Osteoblast (primary cell): ENCODE measurements around the gene NOB1. TPM values are rescaled to one million over a fixed set of nuclear protein-coding genes. Genes with fewer than 3 reads are reported as not detected.

Experiments
- DNase-seq: peaks from one replicate; pipeline ENCODE4 v3.0.0; 2011; ENCODE audit warnings: low spot score, mixed read lengths; ENCODE audit not compliant: insufficient read length; ENCODE audit errors: missing footprints
- H2AFZ ChIP-seq: 2 replicates; pipeline ENCODE4 v1.6.0; 2011; ENCODE audit warnings: mild to moderate bottlenecking, low read length
- H3K27ac ChIP-seq: 2 replicates; pipeline ENCODE4 v1.5.1; 2011; ENCODE audit warnings: mild to moderate bottlenecking, low read depth, low read length, moderate library complexity
- H3K27me3 ChIP-seq: 2 replicates; pipeline ENCODE4 v1.6.0; 2012; ENCODE audit warnings: mild to moderate bottlenecking, control low read depth, inconsistent platforms, low read length, moderate library complexity; ENCODE audit not compliant: insufficient read depth
- H3K36me3 ChIP-seq: 2 replicates; pipeline ENCODE4 v1.5.1; 2011; ENCODE audit warnings: mild to moderate bottlenecking, low read length, control low read depth, moderate library complexity; ENCODE audit not compliant: insufficient read depth
- H3K4me1 ChIP-seq: 2 replicates; pipeline ENCODE4 v1.5.1; 2011; ENCODE audit warnings: mild to moderate bottlenecking, low read length, control low read depth, moderate library complexity; ENCODE audit not compliant: insufficient read depth
- H3K4me2 ChIP-seq: 2 replicates; pipeline ENCODE4 v1.6.0; 2011; ENCODE audit warnings: mild to moderate bottlenecking, low read length; ENCODE audit not compliant: insufficient read depth
- H3K4me3 ChIP-seq: fragments of 200-600 bp; sonication (generic); 3 replicates; pipeline ENCODE4 v1.5.1; 2012; ENCODE audit warnings: mild to moderate bottlenecking, low read length, inconsistent platforms; ENCODE audit not compliant: insufficient read depth
- H3K79me2 ChIP-seq: 2 replicates; pipeline ENCODE4 v1.6.0; 2012; ENCODE audit warnings: mild to moderate bottlenecking, low read length, control low read depth, inconsistent platforms; ENCODE audit not compliant: insufficient read depth
- H3K9me3 ChIP-seq: 2 replicates; pipeline ENCODE4 v1.5.1; 2011; ENCODE audit warnings: low read depth, low read length, control low read depth
- H4K20me1 ChIP-seq: 2 replicates; pipeline ENCODE4 v1.6.0; 2012; ENCODE audit warnings: mild to moderate bottlenecking, low read length, control low read depth; ENCODE audit not compliant: insufficient read depth
- total RNA-seq: library from RNA; depleted of rRNA; stranded (reverse); fragments of >200 nt; gene quantifications from 2 replicates; pipeline ENCODE4 v1.2.3, GENCODE V29; 2012
- TF ChIP-seq, protein P1 (sequence below): IDR thresholded peaks from 2 replicates; pipeline ENCODE4 v1.5.1; 2011; ENCODE audit warnings: mild to moderate bottlenecking, low read depth, low read length, moderate library complexity; ENCODE audit errors: extremely low read depth

Gene NOB1
- total RNA-seq, 1 donor = 35.5 TPM

DNA sequence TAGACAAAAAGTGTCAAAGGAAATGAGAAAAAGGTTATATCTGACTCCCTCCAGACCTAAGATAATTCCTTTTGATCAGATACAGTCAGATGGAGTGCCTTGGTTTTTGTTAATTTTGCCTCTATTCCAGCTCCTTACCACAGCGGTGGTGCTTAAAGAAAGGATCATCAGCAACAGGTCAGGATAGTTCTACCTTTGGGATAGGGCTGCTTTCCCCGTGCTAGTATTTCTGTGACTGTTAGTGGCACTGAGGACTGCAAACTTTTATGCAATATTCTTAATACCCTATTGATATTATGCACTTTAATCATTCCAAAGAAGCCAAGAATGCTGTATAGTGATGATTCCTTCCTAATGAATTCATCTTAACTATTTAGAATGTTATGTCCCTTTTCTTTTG is 52.9 kb downstream of the NOB1 start:
- Histone ChIP-seq H3K4me1 (peaks cover 14% of the 10 kb centered on the region), H4K20me1 (no peaks in the 10 kb centered on the region), H2AFZ (no peak overlapping the region), H3K9me3 (no peaks in the 10 kb centered on the region), H3K27me3 (no peaks in the 10 kb centered on the region), H3K27ac (no peak overlapping the region), H3K4me3 (no peak overlapping the region), H3K36me3 (peaks cover 23% of the 10 kb centered on the region), H3K4me2 (no peak overlapping the region), H3K79me2 (peaks cover 22% of the 10 kb centered on the region)
- TF ChIP-seq, protein P1, sequence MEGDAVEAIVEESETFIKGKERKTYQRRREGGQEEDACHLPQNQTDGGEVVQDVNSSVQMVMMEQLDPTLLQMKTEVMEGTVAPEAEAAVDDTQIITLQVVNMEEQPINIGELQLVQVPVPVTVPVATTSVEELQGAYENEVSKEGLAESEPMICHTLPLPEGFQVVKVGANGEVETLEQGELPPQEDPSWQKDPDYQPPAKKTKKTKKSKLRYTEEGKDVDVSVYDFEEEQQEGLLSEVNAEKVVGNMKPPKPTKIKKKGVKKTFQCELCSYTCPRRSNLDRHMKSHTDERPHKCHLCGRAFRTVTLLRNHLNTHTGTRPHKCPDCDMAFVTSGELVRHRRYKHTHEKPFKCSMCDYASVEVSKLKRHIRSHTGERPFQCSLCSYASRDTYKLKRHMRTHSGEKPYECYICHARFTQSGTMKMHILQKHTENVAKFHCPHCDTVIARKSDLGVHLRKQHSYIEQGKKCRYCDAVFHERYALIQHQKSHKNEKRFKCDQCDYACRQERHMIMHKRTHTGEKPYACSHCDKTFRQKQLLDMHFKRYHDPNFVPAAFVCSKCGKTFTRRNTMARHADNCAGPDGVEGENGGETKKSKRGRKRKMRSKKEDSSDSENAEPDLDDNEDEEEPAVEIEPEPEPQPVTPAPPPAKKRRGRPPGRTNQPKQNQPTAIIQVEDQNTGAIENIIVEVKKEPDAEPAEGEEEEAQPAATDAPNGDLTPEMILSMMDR = no peak
- no peak for DNase-seq

DNA sequence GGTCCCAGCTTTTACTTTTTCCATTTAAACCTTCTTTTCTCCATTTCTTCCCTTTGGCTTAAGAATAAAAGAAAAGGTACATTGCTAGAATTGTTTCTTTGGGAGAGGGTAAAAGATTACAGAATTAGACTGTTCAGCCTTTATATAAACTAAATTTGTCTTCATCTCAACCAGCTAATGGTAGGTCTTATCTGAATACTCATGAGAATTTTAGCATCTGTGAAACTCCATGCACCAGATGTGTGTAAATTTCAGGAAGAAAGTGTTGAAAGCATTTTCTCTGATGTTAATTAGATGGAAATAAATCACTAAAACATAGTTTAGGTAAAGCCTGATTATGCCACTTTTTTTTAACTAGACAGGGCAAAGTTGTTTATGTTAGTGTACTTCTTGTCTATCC is 53.3 kb downstream of the NOB1 start:
- H3K4me2 ChIP-seq = no peak overlapping the region
- no peaks in the 10 kb centered on the region for H3K9me3 ChIP-seq
- peaks cover 27% of the 10 kb centered on the region for H3K36me3 ChIP-seq
- peaks cover 14% of the 10 kb centered on the region for H3K4me1 ChIP-seq
- TF ChIP-seq, protein P1 = no peak
- H3K79me2 ChIP-seq = peaks cover 22% of the 10 kb centered on the region
- no peak overlapping the region for H3K27ac ChIP-seq
- H4K20me1 ChIP-seq = no peaks in the 10 kb centered on the region
- H2AFZ ChIP-seq = no peak overlapping the region
- no peak for DNase-seq
- H3K4me3 ChIP-seq = no peak overlapping the region
- no peaks in the 10 kb centered on the region for H3K27me3 ChIP-seq

DNA sequence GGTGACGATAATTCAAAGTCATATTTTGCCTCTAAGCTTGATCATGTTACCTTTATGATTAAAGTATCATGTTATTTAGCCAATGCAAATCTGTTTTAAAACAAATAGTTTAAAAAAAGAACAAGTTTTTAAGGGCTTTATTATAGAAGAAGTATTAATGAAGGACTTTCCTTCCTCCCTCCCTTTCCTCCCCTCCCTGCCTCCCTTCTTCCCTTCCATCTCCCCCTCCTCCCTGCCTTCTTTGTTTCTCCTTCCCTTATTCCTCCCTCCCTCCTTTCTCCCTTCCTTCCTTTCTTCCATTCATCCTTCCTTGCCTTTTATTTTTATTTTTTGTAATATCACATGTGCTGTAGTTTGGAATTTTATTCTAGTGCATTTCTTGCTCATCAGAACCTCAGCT is 54.8 kb downstream of the NOB1 start:
- no peaks in the 10 kb centered on the region for H4K20me1 ChIP-seq
- TF ChIP-seq, protein P1 = no peak
- H3K4me1 ChIP-seq = peaks cover 14% of the 10 kb centered on the region
- no peak overlapping the region for H3K4me3 ChIP-seq
- peaks cover 42% of the 10 kb centered on the region for H3K36me3 ChIP-seq
- no peaks in the 10 kb centered on the region for H3K27me3 ChIP-seq
- DNase-seq = no peak
- H3K27ac ChIP-seq = no peak overlapping the region
- H3K9me3 ChIP-seq = no peaks in the 10 kb centered on the region
- H3K4me2 ChIP-seq = no peak overlapping the region
- H3K79me2 ChIP-seq = peaks cover 30% of the 10 kb centered on the region
- H2AFZ ChIP-seq = no peak overlapping the region

DNA sequence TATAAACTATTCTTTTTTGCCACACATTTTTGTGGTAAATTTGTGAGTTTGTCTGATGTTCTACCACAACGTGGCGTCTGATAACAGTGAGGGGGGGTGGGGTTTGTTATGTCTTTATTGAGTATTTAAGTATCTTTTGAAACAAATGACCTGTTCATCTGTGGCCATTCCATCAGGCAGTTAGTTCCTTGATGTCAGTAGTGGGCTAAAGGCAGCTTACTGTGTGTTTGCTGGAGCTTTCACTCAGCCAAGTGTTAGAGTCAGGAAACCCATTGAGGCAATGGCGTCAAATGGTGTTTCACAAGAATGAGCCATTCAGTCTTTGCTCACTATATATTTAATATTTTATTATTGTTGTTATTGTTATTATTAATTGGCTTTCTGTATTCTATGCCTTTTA is 56.3 kb downstream of the NOB1 start:
- Histone ChIP-seq H3K9me3 (no peaks in the 10 kb centered on the region), H3K79me2 (peaks cover 37% of the 10 kb centered on the region), H3K36me3 (peaks cover 53% of the 10 kb centered on the region), H3K27ac (no peak overlapping the region), H3K27me3 (no peaks in the 10 kb centered on the region), H3K4me1 (peaks cover 8% of the 10 kb centered on the region), H3K4me2 (no peak overlapping the region), H2AFZ (no peak overlapping the region), H4K20me1 (peaks cover 6% of the 10 kb centered on the region), H3K4me3 (no peak overlapping the region)
- TF ChIP-seq, protein P1 = no peak
- DNase-seq = no peak
